KG1 (cell line): ENCODE results near the gene HES1.

Experiments used
- DNase-seq: peaks from one replicate; lab custom pipeline; 2025; lab: John Stamatoyannopoulos, UW

The HES1 gene

DNA sequence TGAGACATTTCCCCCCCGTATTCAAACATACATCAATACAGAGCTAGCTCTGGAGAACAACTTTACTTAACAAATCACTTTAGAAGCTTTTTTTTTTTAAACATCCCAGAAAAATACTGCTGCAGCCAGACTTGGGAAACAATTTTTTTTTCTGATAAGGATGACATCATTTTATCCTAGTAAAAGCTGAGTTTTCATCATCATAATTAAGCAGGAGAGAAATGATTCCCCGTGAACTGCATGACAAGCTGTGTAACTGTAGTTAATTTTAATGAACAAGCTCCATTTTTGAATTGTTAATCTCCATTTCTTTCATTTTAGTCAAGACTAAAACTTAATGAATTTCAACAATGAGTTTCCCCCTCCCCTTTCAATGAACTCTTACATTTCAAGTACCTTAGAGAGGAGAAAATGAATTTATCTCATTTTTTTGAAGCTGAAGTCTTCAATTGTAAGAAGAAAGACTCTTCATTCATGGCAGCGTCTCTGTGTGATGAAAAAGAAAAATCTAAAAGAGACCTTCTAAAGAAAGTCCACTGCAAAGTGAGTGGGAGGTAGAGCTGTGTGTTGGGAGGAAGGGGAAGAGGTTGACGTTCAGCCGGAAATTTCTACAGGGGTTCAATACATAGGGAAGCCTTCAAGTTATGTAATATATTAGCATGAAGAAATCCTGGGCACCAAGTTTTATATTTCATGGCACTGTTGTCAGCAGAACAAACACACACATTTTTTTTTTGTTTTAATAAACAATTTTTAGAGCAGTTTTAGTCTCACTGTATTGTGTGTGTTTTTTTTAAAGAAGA is 31.7 kb downstream of the HES1 start:
- DNase-seq: no peak

DNA sequence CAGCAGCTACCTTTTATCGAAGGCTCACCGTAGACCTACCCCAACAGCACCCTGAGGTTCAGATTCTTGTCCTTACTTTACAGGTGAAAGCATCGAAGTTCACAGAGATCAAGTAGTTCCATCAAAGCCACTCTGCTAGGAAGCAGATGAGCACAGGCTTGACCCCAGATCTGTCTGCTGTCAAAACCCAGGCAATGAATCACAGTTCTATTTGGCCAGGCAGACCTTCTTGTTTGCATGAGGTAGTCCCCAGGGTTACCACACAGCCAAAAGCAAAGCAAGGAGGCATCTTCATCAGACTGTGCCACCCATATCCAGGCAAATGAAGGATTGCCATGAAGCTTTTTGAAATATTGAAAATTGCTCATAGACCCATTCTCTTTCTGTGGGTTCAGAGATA is 33.0 kb downstream of the HES1 start:
- DNase-seq: no peak

DNA sequence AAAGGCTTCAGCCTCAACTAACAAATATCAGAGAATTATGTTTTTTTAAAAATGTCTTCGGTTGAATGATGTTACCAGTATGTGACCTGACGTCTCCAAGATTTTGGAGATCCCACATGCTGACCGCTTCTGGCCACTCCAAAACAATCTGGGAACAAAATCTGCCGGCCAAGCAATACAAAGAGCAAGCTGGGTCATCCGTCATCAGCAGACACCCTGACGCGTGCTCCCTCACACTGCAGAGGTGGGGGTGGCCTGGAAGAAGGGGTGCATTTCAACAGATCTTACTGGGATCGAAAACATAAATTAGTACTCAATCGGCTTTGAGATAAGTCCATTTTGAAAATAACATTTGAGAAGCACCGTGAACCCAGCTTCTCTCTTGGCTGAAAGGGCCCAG is 33.6 kb downstream of the HES1 start:
- DNase-seq: no peak

DNA sequence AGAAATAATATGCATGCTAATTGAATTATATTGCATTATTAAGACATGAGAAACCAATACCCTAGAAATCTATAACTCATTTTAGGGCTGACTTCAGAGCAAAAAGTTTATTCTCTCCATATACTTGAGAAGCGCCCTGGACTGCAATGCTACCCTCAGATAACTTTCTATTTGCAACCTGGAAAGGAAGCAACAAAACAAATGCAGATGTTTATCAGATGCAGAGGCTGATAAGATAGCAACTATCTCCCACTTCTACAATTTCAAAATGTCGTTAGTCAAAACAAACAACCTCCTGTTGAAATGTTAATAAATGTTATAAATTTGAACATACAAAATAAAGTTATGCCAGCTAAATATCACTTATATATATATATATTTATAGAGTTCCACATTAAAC is 34.8 kb downstream of the HES1 start:
- DNase-seq: no peak

DNA sequence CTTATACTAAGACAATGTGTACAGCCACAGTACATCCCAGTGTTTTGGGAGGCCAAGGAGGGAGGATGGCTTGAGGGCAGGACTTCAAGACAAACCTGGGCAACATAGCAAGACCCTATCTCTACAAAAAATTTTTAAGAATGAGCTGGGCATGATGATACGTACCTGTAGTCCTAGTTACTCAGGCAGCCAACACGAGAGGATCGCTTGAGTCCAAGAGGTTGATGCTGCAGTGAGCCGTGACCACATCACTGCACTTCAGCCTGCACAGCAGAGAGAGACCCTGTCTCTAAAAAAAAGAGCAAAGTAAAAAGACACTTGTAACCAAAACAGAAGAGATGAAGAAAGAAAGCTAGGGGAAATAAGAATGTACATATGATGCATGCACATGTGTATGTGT is 38.5 kb downstream of the HES1 start:
- DNase-seq: no peak

DNA sequence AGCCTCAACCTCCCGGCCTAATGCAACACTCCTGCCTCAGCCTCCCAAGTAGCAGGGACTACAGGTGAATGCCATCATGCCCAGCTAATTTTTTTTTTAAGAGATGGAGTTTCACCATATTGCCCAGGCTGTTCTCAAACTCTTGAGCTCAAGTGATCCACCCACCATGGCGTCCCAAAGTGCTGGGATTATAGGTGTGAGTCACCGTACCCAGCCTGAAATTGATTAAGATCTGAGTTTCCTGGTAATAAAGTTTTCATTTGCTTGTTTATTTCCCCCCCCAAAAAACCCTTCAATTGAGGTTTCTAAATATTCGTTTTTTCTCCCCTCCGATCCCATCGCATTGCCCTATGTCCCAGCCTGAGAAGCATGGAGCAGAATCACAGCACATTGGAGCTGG is 39.0 kb downstream of the HES1 start:
- no peak for DNase-seq

DNA sequence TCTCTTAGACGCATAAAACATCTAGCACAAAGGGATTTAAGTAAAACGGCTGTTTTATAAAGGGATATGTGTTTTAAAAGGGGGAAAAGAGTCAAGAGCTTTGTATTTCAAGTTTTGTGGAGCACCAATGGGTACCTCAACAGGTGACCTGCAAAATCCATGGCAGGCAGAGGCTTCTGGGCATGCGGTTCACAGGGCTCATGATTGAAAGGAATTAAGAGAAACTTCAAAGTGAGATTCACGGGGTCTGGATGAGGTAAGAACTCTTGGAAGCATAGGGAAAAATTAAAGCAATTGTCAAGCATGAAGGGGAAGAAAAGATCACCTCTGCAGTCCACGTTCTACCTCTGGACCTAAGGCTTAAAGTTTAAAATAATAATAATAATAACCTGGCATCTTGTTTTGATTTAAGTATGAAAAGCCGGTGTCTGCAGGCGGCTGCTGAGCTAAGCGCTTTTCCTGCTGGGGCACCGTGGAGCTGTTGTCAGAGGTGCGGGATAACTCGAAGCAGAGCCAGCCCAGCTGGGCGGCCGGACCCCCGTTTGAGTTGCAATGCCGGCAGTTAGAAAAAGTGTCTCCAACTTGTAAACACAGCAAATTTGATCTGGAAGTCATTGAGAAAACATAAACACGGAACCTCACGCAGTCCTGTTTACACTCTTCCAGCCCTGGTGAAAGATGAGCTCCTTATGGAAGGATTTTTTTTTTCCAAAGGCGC is 40.5 kb downstream of the HES1 start:
- no peak for DNase-seq

DNA sequence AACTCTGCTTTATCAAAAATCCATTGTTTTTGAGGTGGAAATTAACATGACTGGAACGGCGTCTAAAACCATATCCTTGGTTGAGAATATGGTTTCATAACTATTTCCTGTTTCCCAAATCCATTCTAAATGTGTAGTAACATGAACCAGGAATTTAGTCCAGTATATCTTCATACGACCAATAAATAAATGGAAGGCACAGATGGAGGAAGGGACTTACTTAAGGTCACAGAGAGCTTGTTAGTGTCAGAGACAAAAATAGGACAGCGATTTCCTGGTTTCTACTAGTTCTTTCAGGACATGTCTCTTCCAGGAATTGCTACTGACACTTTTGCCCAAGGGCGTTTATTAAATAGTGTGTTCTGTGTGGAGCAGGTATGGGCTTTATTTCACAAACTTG is 41.2 kb downstream of the HES1 start:
- no peak for DNase-seq

DNA sequence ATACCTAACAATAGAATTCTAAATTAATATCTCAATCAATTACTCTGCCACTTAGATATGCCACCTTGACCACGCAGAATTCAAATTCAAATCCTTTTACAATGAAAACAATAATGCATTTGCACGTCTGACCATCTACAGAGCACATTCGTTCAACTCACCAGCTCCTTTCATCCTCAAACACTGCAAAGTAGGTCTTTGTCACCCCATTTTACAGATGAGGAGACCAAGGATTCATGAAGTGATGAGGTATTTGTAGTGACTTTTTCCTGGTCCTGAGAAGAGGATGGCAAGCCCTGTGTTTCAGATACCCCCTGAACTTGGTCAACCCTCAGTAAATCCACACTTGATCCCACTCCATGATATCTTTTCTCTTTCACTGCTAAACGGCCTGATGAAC is 42.2 kb downstream of the HES1 start:
- DNase-seq: no peak

DNA sequence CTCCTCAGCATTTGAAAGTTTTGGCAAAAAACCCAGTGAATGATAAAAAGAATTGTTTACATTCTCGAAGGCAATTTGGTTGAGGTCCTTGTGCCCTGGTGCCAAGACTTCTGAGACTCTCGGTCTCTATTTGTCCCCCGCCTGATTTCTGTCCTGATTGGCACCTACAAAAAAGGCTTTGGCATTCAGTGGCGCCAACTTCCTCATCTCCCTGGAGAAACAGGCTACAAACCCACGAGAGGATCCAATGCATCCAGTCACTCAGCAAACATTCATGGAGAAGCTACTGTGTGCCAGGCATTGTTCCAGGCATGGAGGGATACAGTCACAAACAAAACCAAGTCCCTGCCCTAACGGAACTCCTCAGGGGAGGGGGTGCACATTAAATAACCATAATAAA is 42.7 kb downstream of the HES1 start:
- no peak for DNase-seq

DNA sequence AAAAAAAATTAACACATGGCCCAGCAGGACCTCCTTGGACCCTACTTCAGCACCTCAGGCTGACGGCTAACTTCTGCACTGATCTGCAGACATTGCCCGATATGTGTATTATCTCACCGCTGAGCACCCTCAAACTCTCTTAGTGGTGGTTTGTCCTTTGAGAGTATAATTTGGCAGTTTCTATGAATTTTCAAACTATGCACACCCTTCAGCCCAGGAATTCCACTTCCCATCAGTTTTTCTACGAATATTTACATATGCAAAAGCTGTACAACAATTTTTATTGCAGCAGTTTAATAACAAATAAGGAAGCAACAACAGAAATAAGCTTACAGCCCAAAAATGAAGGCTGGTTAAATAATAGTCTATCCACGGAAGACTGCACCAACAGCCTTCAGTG is 44.6 kb downstream of the HES1 start:
- DNase-seq: no peak

DNA sequence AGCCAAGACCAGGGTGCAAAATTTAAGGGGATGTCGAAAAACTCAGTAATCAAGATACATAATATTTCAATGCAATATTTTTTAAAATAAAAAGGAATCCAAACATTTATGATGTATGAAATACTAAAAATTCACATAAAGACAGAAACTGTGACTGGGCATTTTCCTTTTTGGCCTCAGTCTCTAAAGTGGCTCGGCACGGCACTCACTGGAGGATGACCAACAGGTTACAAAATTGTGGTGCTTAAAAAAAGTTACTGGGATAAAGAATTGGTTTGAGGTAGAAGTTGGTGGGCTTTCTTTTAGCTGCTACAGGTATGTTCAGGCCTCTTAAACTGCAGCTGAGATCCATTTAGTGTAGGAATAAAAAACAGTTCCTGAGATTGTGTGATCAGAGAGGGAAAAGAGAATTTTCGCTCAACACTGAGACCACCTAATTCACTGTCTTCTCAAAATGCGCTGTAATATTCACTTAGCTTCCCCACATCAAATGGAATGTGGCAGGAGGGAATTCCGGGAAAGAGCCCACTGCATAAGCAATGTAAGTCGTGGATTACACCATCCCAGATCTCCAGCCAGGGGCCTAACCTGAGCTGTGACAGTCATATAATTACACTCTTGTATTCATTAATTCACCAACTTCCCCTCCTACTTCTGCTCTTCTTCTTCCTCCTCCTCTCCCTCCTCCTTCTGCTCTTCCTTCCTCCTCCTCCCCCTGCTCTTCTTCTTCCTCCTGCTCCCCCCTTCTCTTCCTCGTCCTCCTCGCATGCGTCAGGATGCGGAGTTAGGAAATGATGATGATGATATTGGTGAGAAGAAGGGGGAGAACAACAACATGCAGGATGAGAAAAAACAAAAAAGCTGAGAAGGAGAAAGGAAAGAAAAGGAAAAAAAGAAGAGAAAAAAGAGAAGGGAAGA is 45.9 kb downstream of the HES1 start:
- DNase-seq: no peak

DNA sequence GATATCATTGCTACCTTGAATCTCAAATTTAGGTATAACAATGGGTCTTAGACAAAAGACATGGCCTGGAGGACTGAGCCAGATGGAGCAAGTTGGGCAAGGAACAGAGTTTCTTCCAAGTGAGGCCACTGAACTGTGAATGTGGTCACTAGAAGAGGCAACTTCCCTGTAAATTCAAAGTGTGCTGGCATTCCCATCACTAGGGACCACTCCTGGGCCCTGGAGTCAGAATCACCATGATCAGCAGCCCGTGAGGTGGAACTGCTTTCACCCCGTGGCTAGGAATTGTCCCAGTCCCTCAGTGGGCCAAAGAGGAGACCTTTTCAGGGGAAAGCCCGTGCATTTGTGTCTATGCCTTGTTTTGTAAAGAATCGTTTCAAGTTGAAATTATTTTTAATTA is 47.3 kb downstream of the HES1 start:
- no peak for DNase-seq

DNA sequence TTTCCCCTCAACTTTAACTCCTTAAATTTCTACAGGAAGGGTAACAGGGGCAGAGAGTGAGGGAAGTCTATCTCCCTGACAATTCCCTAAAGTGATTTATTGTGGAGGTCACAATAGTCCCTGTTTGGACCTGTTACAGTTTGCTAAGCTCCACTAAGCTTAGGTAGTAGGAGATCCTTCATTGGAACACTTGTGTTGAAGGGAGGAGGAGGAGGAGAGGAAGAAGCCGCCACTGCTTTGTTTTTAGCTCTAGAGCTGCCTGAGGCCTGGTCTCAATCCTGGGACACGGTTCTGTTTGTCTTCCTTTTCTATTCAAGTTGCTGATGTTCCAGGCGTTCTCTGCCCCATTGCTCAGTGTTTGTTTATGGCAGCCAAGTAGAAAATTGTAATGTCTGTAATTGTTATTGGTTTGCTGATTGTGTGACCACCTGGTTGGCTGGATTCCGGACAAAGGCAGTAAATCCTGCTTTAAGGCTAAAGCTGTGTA is 48.4 kb downstream of the HES1 start:
- no peak for DNase-seq

DNA sequence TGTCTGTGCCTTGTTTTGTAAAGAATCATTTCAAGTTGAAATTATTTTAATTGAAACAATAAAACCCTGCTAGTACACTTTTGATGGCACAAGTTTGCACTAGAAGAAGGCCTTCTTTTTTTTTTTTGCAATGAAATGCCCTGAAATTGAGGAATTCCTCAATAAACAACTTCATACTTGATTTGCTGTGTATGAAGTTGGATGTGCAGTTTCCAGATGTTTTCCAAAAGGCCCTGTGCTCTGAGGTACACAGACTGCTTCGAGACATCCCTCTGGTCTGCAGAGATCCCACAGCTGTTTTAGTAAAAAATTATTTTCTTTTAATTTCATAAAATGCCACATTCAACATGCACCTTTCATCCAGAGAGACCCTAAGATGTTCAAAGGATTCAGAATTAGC is 48.9 kb downstream of the HES1 start:
- DNase-seq: no peak

DNA sequence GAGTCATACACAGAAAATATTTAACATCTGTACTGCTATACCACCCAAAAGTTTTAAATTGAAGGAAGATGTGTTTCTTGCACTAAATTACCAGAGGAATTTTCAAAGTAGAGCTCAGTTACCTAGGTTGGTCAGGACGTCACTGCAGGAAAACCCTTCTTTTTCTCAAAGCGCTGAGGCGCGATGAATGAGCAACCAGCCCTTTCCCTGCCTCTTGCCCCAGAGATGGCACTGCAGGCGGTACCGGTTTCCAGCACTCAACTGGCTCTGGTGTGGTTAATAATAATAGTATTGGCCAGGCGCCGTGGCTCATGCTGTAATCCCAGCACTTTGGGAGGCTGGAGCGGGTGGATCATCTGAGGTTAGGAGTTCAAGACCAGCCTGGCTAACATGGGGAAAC is 49.3 kb downstream of the HES1 start:
- DNase-seq: no peak

DNA sequence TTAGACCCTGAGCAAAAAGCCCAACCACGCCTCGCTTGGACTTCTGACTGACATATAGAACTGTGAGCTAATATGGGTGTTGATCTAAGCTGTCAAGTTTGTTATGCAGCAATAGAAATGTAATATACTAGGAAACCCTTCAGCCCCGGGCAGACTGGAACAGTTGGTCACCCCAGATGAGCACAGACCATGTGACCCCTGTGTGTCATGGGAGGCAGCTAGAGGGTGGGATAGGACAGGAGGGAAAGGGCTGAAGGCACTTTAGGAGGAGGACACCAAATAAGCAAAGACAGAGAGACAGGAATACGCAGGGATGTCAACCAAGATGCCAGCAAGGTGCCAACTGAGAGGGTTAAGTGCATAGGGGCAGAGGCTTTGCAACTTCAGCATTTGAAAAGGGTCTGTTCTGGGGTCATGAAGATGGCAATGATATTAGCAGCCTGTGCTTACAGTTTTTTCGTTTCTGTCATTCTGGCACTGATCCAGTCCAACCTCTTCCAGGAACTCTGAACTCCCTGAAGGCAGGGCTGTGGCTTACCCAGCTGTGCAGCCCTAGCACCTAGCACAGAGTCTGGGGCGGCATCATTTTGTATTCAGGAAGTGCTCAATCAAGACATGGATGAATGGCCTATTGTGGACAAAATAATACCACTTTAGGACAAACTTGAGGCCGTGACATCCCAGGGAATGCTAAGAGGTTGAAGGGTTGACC is 51.4 kb downstream of the HES1 start:
- DNase-seq: no peak
